Effector memory CD4-positive, alpha-beta T cell (primary cell): ENCODE measurements around the gene ANK3.

ENCODE experiments used
- DNase-seq, 3 donors: peaks; one replicate each; pipeline ENCODE4 v3.0.0-alpha.2; 2020
- H3K27ac ChIP-seq: 2 replicates; pipeline ENCODE4 v1.7.0; 2013; ENCODE audit warnings: mild to moderate bottlenecking, low read length, moderate library complexity; ENCODE audit not compliant: insufficient read depth, poor library complexity, severe bottlenecking
- H3K27me3 ChIP-seq: replicated peaks from 2 replicates; pipeline ENCODE4 v1.7.0; 2013; ENCODE audit warnings: mild to moderate bottlenecking, low read length; ENCODE audit not compliant: insufficient read depth, control insufficient read depth, poor library complexity, severe bottlenecking
- H3K36me3 ChIP-seq: 2 replicates; pipeline ENCODE4 v1.7.0; 2013; ENCODE audit warnings: mild to moderate bottlenecking, low read length, moderate library complexity; ENCODE audit not compliant: control insufficient read depth, insufficient read depth
- H3K4me1 ChIP-seq: 2 replicates; pipeline ENCODE4 v1.7.0; 2013; ENCODE audit warnings: low read length, mild to moderate bottlenecking; ENCODE audit not compliant: control insufficient read depth, insufficient read depth, poor library complexity, severe bottlenecking
- H3K4me3 ChIP-seq: 2 replicates; pipeline ENCODE4 v1.7.0; 2013; ENCODE audit warnings: low read length, low read depth, mild to moderate bottlenecking; ENCODE audit not compliant: insufficient read depth, poor library complexity, severe bottlenecking
- H3K9me3 ChIP-seq: 2 replicates; pipeline ENCODE4 v1.7.0; 2013; ENCODE audit warnings: mild to moderate bottlenecking, low read length, moderate library complexity; ENCODE audit not compliant: control insufficient read depth

Gene ANK3

GRCh38 chr10:59997827-59998525 is 391.7 kb downstream of the ANK3 start:
- Histone ChIP-seq H3K4me1 (no peaks in the 10 kb centered on the region), H3K4me3 (no peak overlapping the region), H3K9me3 (no peaks in the 10 kb centered on the region), H3K27me3 (no peaks in the 10 kb centered on the region), H3K36me3 (no peaks in the 10 kb centered on the region), H3K27ac (no peak overlapping the region)
- DNase-seq = no peak

GRCh38 chr10:59995862-59996261 is 393.8 kb downstream of the ANK3 start:
- Histone ChIP-seq H3K36me3 (no peaks in the 10 kb centered on the region), H3K9me3 (no peaks in the 10 kb centered on the region), H3K4me3 (no peak overlapping the region)

GRCh38 chr10:59993931-59994330 is 395.7 kb downstream of the ANK3 start:
- DNase-seq = no peak
- no peaks in the 10 kb centered on the region for H3K9me3 ChIP-seq
- H3K27me3 ChIP-seq = no peaks in the 10 kb centered on the region
- H3K36me3 ChIP-seq = no peaks in the 10 kb centered on the region
- no peaks in the 10 kb centered on the region for H3K4me1 ChIP-seq
- no peak overlapping the region for H3K27ac ChIP-seq
- H3K4me3 ChIP-seq = no peak overlapping the region

More at GRCh38 chr10:59995862-59996261, 393.8 kb downstream of the ANK3 start:
- Histone ChIP-seq H3K4me1 (no peaks in the 10 kb centered on the region), H3K27ac (no peak overlapping the region), H3K27me3 (no peaks in the 10 kb centered on the region)
- DNase-seq = no peak

DNA sequence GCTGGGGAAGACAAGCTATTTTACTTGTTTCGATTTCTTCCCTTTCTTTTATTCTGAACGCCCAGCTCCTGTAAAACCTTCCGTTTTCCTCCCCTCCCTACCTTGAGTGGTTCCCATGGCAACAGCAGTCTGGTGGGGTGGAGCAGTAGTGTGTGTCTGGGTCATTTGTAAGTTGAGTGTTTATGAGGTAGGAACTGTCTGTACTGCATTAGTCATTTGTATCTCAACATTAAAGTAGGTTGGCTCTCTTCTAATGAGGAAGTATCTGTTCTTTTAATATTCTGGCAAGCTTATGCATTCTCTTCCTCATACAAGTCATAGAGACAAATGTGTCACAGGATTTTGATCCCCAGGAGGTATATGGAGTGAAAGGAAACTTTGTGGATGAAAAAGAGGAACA is 398.0 kb downstream of the ANK3 start:
- DNase-seq = no peak
- no peaks in the 10 kb centered on the region for H3K27me3 ChIP-seq
- no peak overlapping the region for H3K4me3 ChIP-seq
- no peak overlapping the region for H3K27ac ChIP-seq
- H3K9me3 ChIP-seq = no peaks in the 10 kb centered on the region
- H3K36me3 ChIP-seq = no peaks in the 10 kb centered on the region
- H3K4me1 ChIP-seq = no peaks in the 10 kb centered on the region

- no peaks in the 10 kb centered on the region for H3K9me3 ChIP-seq
- no peaks in the 10 kb centered on the region for H3K36me3 ChIP-seq
- H3K27ac ChIP-seq = no peak overlapping the region
- no peak for DNase-seq
- H3K4me3 ChIP-seq = no peak overlapping the region
- no peaks in the 10 kb centered on the region for H3K27me3 ChIP-seq
- no peaks in the 10 kb centered on the region for H3K4me1 ChIP-seq
Measured at GRCh38 chr10:59991117-59991516, 398.6 kb downstream of the ANK3 start.

DNA sequence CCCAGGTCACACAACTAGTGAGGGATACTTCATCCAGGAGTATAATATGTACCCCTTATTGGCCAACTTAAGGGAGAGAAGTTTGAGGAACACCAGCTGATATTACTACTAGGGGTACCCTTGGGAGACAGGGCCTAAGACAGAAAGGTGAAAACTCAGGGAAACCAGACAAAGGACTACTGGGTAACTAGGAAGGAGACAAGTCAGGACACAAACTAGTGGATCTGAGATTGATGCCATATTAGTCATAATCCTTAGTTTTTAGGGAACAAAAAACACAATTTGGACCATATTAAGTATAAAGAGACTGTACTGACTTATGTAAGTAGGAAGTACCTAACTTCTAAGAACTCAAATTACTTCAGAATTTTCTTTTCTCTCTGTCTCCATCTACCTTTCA is 404.0 kb downstream of the ANK3 start:
- no peak overlapping the region for H3K27ac ChIP-seq
- no peaks in the 10 kb centered on the region for H3K9me3 ChIP-seq
- H3K4me3 ChIP-seq = no peak overlapping the region
- DNase-seq = no peak
- H3K4me1 ChIP-seq = no peaks in the 10 kb centered on the region
- H3K36me3 ChIP-seq = no peaks in the 10 kb centered on the region
- H3K27me3 ChIP-seq = no peaks in the 10 kb centered on the region

GRCh38 chr10:59984415-59984814 is 405.3 kb downstream of the ANK3 start:
- no peak overlapping the region for H3K27ac ChIP-seq
- no peaks in the 10 kb centered on the region for H3K27me3 ChIP-seq
- no peaks in the 10 kb centered on the region for H3K4me1 ChIP-seq
- DNase-seq = no peak
- no peak overlapping the region for H3K4me3 ChIP-seq
- no peaks in the 10 kb centered on the region for H3K36me3 ChIP-seq
- H3K9me3 ChIP-seq = no peaks in the 10 kb centered on the region

DNA sequence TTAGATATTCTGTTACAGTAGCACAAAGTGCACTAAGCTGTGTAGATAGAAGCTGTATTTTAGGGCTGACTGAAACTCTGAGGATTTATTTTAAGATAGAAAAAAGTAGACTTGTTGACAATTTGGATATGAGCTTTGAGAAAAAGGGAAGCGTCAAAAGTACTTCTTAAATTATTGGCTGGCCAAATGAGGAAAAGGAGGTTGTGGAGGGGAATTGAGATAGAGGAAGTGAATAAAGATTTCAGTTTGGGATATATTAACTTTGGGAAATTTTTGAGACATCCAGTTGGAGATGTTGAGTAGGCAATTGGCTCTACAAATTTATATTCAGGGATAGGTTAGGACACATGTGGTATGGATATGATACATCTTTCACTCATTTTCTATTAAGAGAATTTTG is 409.3 kb downstream of the ANK3 start:
- Histone ChIP-seq H3K4me1 (no peaks in the 10 kb centered on the region), H3K9me3 (no peaks in the 10 kb centered on the region), H3K36me3 (no peaks in the 10 kb centered on the region), H3K4me3 (no peak overlapping the region), H3K27me3 (no peaks in the 10 kb centered on the region), H3K27ac (no peak overlapping the region)
- no peak for DNase-seq

DNA sequence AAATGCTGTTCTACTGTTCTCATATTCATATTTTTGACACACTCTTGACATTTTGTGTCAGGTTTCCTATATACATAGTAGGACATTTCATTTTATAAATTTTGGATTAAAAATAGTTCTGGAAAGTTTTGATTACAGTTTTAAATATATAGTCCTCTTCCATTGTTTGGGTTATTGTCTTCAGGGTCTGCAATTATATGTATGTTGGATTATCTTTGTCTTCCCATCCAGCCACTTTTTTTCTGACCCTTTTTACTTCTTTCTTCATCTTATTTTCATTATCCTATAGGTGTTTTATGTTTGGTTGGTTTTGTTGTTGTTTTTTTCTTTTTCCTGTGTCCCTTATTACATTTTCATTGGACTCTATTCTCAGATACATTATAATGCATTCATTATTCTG is 412.2 kb downstream of the ANK3 start:
- no peak overlapping the region for H3K27ac ChIP-seq
- H3K4me3 ChIP-seq = no peak overlapping the region
- H3K36me3 ChIP-seq = no peaks in the 10 kb centered on the region
- H3K9me3 ChIP-seq = no peaks in the 10 kb centered on the region
- no peak for DNase-seq
- no peaks in the 10 kb centered on the region for H3K4me1 ChIP-seq
- no peaks in the 10 kb centered on the region for H3K27me3 ChIP-seq

- Histone ChIP-seq H3K9me3 (no peaks in the 10 kb centered on the region), H3K27me3 (no peaks in the 10 kb centered on the region), H3K4me3 (no peak overlapping the region), H3K27ac (no peak overlapping the region), H3K4me1 (no peaks in the 10 kb centered on the region), H3K36me3 (no peaks in the 10 kb centered on the region)
- DNase-seq = no peak
Measured at GRCh38 chr10:59976909-59977308, 412.8 kb downstream of the ANK3 start.
